CD4-positive, alpha-beta T cell (primary cell): ENCODE results near the gene CHID1. TPM values are rescaled to one million over a fixed set of nuclear protein-coding genes. Genes with fewer than 3 reads are reported as not detected.

Source experiments
- ATAC-seq: fragments of 200-7000 bp; cut with Tn5 transposase; one replicate; pipeline ENCODE4 v1.10.0; 2022; ENCODE audit warnings: mild to moderate bottlenecking; ENCODE audit not compliant: poor library complexity
- CTCF ChIA-PET: fragments of 350-600 bp; sonication (Branson Sonifier 250); formaldehyde crosslinking; loops from one replicate; lab custom pipeline; 2021; ENCODE audit warnings: antibody characterized with exemption, inconsistent platforms; lab: Charles Lee
- POLR2A ChIA-PET: fragments of 350-600 bp; sonication (Branson Sonifier 250); formaldehyde crosslinking; loops from one replicate; lab custom pipeline; 2021; ENCODE audit warnings: antibody characterized with exemption, inconsistent platforms; lab: Charles Lee
- DNase-seq, 14 experiments: peaks; one replicate each; pipeline ENCODE4 v3.0.0-alpha.2; 2013 to 2020; ENCODE audit warnings: mixed read lengths in 2 of 14
- H3K27ac ChIP-seq, 2 donors: one replicate each; pipeline versions ENCODE4 v1.5.1 to v1.7.0; 2013; ENCODE audit warnings: low read length in 2 of 2, low read depth in 1 of 2, mild to moderate bottlenecking in 1 of 2
- H3K27me3 ChIP-seq, 2 experiments: 1 replicate in 1 of 2; 2 replicates in 1 of 2; pipeline versions ENCODE4 v1.6.1 to v1.7.0; 2013; ENCODE audit warnings: low read length in 2 of 2, control low read depth in 1 of 2, mild to moderate bottlenecking in 1 of 2, moderate library complexity in 1 of 2; ENCODE audit not compliant: insufficient read depth in 2 of 2, control insufficient read depth in 1 of 2
- H3K36me3 ChIP-seq: one replicate; pipeline ENCODE4 v1.6.1; 2013; ENCODE audit warnings: low read length, control low read depth; ENCODE audit not compliant: insufficient read depth
- H3K4me1 ChIP-seq: one replicate; pipeline ENCODE4 v1.6.1; 2013; ENCODE audit warnings: low read length, control low read depth; ENCODE audit not compliant: insufficient read depth
- H3K4me3 ChIP-seq: one replicate; pipeline ENCODE4 v1.5.1; 2013; ENCODE audit warnings: mild to moderate bottlenecking, low read length, moderate library complexity
- H3K9me3 ChIP-seq, 2 experiments: 1 replicate in 1 of 2; 2 replicates in 1 of 2; pipeline versions ENCODE4 v1.6.1 to v1.7.0; 2013; ENCODE audit warnings: low read length in 2 of 2, mild to moderate bottlenecking in 2 of 2, control low read depth in 1 of 2, moderate library complexity in 1 of 2; ENCODE audit not compliant: control insufficient read depth in 1 of 2, insufficient read depth in 1 of 2
- H3K27ac Mint-ChIP-seq: one replicate; pipeline ENCODE4 v1.8.0; 2020; ENCODE audit warnings: mixed read lengths
- H3K27me3 Mint-ChIP-seq: one replicate; pipeline ENCODE4 v1.8.0; 2021; ENCODE audit warnings: mixed read lengths
- H3K36me3 Mint-ChIP-seq: one replicate; pipeline ENCODE4 v1.8.0; 2021; ENCODE audit warnings: low read depth, mixed read lengths
- H3K4me1 Mint-ChIP-seq: one replicate; pipeline ENCODE4 v1.8.0; 2021; ENCODE audit warnings: low read depth, mixed read lengths
- H3K4me3 Mint-ChIP-seq: one replicate; pipeline ENCODE4 v1.8.0; 2020; ENCODE audit warnings: mild to moderate bottlenecking, mixed read lengths
- H3K9me3 Mint-ChIP-seq: one replicate; pipeline ENCODE4 v1.8.0; 2020; ENCODE audit warnings: mixed read lengths
- CTCF ChIP-seq: fragments of 200-600 bp; IDR thresholded peaks from one replicate; pipeline ENCODE4 v1.8.0; 2022; ENCODE audit warnings: antibody characterized with exemption, mild to moderate bottlenecking
- intact Hi-C, 2 experiments: fragments of 100-400 bp; cut with DNase I in 1 of 2; cut with micrococcal nuclease in 1 of 2; formaldehyde crosslinking; loops; one replicate each; pipeline versions ENCODE4 v1.15.1 to v1.9.0; 2023 to 2025; cut with DNase I, micrococcal nuclease
- total RNA-seq, 174 experiments: library from RNA in 2 of 174; stranded (reverse) in 2 of 174; gene quantifications; one replicate each; pipeline ENCODE4 v1.2.3 and lab custom pipeline; 2021 to 2026

The CHID1 gene
- total RNA-seq, 2 experiments from 2014 or later = 17.1 to 22.8 TPM

- CTCF ChIA-PET = interaction anchor here (1.6 kb wide), 1 partner anchor 16 kb away, joined by 5 read pairs; no protein-coding TSS in a partner anchor
- Mint-ChIP-seq H3K4me3 (peak overlapping the region; percentile 95), H3K36me3 (peaks cover 13% of the 10 kb centered on the region)
These were observed 1.2 kb downstream of the CHID1 start for GRCh38 chr11:909406-909805.

GRCh38 chr11:908273-908672, 2.3 kb downstream of the CHID1 start:
- CTCF ChIA-PET = no interaction called here
- Histone ChIP-seq H3K27ac (no peak overlapping the region), H3K4me1 (peaks cover 21% of the 10 kb centered on the region), H3K4me3 (no peak overlapping the region), H3K9me3 (no peaks in the 10 kb centered on the region), H3K27me3 (no peaks in the 10 kb centered on the region), H3K36me3 (peaks cover 20% of the 10 kb centered on the region)
- peaks cover 23% of the 10 kb centered on the region for H3K36me3 Mint-ChIP-seq
- TF ChIP-seq CTCF = no peak
- ATAC-seq (no peak), DNase-seq (no peak)
- intact Hi-C loops = no loop called here
- peak overlapping the region; percentile 72 for H3K4me3 Mint-ChIP-seq
- H3K27ac Mint-ChIP-seq = no peak overlapping the region
- POLR2A ChIA-PET = no interaction called here
- H3K9me3 Mint-ChIP-seq = no peaks in the 10 kb centered on the region
- no peaks in the 10 kb centered on the region for H3K27me3 Mint-ChIP-seq
- peaks cover 16% of the 10 kb centered on the region for H3K4me1 Mint-ChIP-seq

More at GRCh38 chr11:909406-909805, 1.2 kb downstream of the CHID1 start:
- no peak for TF ChIP-seq CTCF
- Histone ChIP-seq H3K27ac (no peak overlapping the region), H3K4me1 (peaks cover 21% of the 10 kb centered on the region), H3K4me3 (no peak overlapping the region), H3K9me3 (no peaks in the 10 kb centered on the region), H3K36me3 (peaks cover 11% of the 10 kb centered on the region), H3K27me3 (no peaks in the 10 kb centered on the region)
- POLR2A ChIA-PET = interaction anchor here (1.1 to 1.3 kb wide), 2 partner anchors 9 to 10 kb away, joined by 3 to 5 read pairs; no protein-coding TSS in a partner anchor
- DNase-seq (no peak), ATAC-seq (no peak)
- Mint-ChIP-seq H3K27me3 (no peaks in the 10 kb centered on the region), H3K9me3 (no peaks in the 10 kb centered on the region), H3K27ac (no peak overlapping the region), H3K4me1 (peaks cover 16% of the 10 kb centered on the region)
- intact Hi-C loops = no loop called here

- Mint-ChIP-seq H3K27ac (no peak overlapping the region), H3K27me3 (no peaks in the 10 kb centered on the region), H3K9me3 (no peaks in the 10 kb centered on the region), H3K4me1 (peaks cover 16% of the 10 kb centered on the region), H3K4me3 (peak overlapping the region; percentile 72), H3K36me3 (peaks cover 29% of the 10 kb centered on the region)
- ATAC-seq (no peak), DNase-seq (no peak)
- H3K27me3 ChIP-seq = no peaks in the 10 kb centered on the region
- intact Hi-C loops = no loop called here
- H3K36me3 ChIP-seq = peaks cover 26% of the 10 kb centered on the region
- peaks cover 21% of the 10 kb centered on the region for H3K4me1 ChIP-seq
- no peaks in the 10 kb centered on the region for H3K9me3 ChIP-seq
- CTCF ChIA-PET = no interaction called here
- POLR2A ChIA-PET = interaction anchor here (0.6 kb wide), 1 partner anchor 47 kb away, joined by 3 read pairs; no protein-coding TSS in a partner anchor
- H3K4me3 ChIP-seq = no peak overlapping the region
- TF ChIP-seq CTCF = no peak
- H3K27ac ChIP-seq = no peak overlapping the region
These were observed 2.9 kb downstream of the CHID1 start for GRCh38 chr11:907668-908067.
